Panc1 (cell line): Measurements from ENCODE around the gene DNASE1L2. TPM values are rescaled to one million over a fixed set of nuclear protein-coding genes. Genes with fewer than 3 reads are reported as not detected.

ENCODE experiments used
- ATAC-seq: fragments of 200-7000 bp; cut with Tn5 transposase; 2 replicates; pipeline ENCODE4 v1.9.1; 2020; ENCODE audit warnings: mild to moderate bottlenecking, moderate library complexity
- BruUV-seq: library from RNA; stranded (reverse); fragments of 400-500 nt; replicated peaks from 2 replicates; lab custom pipeline; 2021; lab: Mats Ljungman, UMichigan
- CTCF ChIA-PET: fragments of 300-600 bp; sonication (Branson Sonifier 250); formaldehyde crosslinking; loops from one replicate; lab custom pipeline; 2022; ENCODE audit warnings: antibody characterized with exemption; lab: Charles Lee
- POLR2A ChIA-PET: fragments of 300-600 bp; sonication (Branson Sonifier 250); formaldehyde crosslinking; loops from one replicate; lab custom pipeline; 2022; ENCODE audit warnings: antibody characterized with exemption; lab: Charles Lee
- DNase-seq: peaks from one replicate; pipeline ENCODE4 v3.0.0-alpha.2; 2010; ENCODE audit warnings: low read depth, low spot score
- H3K27ac ChIP-seq: 2 replicates; pipeline ENCODE4 v1.5.1; 2011; ENCODE audit warnings: mild to moderate bottlenecking, low read length, inconsistent platforms
- H3K27me3 ChIP-seq: fragments of 200-500 bp; sonication (Bioruptor generic); 2 replicates; pipeline ENCODE4 v1.6.0; 2014; ENCODE audit warnings: low read length, inconsistent platforms; ENCODE audit not compliant: control insufficient read depth, insufficient read depth
- H3K36me3 ChIP-seq: fragments of 200-500 bp; sonication (Bioruptor generic); 2 replicates; pipeline ENCODE4 v1.5.1; 2014; ENCODE audit warnings: inconsistent platforms, mild to moderate bottlenecking, low read length, moderate library complexity; ENCODE audit not compliant: control insufficient read depth, insufficient read depth
- H3K4me1 ChIP-seq: 2 replicates; pipeline ENCODE4 v1.5.1; 2011; ENCODE audit warnings: inconsistent platforms, mild to moderate bottlenecking, low read length, moderate library complexity; ENCODE audit not compliant: control insufficient read depth, insufficient read depth
- H3K4me3 ChIP-seq, 2 experiments: 2 replicates each; pipeline ENCODE4 v1.5.1; 2011 to 2012; ENCODE audit warnings: low read depth in 2 of 2, low read length in 2 of 2, mild to moderate bottlenecking in 2 of 2, inconsistent platforms in 1 of 2, moderate library complexity in 1 of 2
- H3K9me3 ChIP-seq: fragments of 200-500 bp; sonication (Bioruptor generic); 2 replicates; pipeline ENCODE4 v1.5.1; 2014; ENCODE audit warnings: low read depth, mild to moderate bottlenecking, inconsistent platforms, low read length, moderate library complexity; ENCODE audit not compliant: control insufficient read depth, insufficient read depth
- CTCF ChIP-seq: fragments of 450-650 bp; IDR thresholded peaks from 2 replicates; pipeline ENCODE4 v1.5.1; 2017; ENCODE audit warnings: mild to moderate bottlenecking
- POLR2AphosphoS5 ChIP-seq: IDR thresholded peaks from 2 replicates; pipeline ENCODE4 v1.6.1; 2012; ENCODE audit warnings: mild to moderate bottlenecking, low read depth, low read length, moderate library complexity
- REST ChIP-seq, 2 experiments: IDR thresholded peaks; 2 replicates each; pipeline ENCODE4 v1.6.1; 2011 to 2012; ENCODE audit warnings: low read depth in 2 of 2, control low read depth in 1 of 2, low read length in 1 of 2, mild to moderate bottlenecking in 1 of 2, moderate library complexity in 1 of 2; ENCODE audit not compliant: insufficient read depth in 1 of 2
- SIN3A ChIP-seq: IDR thresholded peaks from 2 replicates; pipeline ENCODE4 v1.6.1; 2012; ENCODE audit warnings: low read depth, mild to moderate bottlenecking, low read length, moderate library complexity, borderline replicate concordance; ENCODE audit not compliant: insufficient read depth
- TCF7L2 ChIP-seq: IDR thresholded peaks from 2 replicates; pipeline ENCODE4 v1.6.1; 2011; ENCODE audit warnings: mild to moderate bottlenecking, low read depth, low read length, inconsistent platforms
- in situ Hi-C: cut with HindIII; loops from 2 replicates; pipeline ENCODE4 v1.10.0; 2016; ENCODE audit warnings: low sequenced_read_pairs, low pct_unique_long_range_greater_than_20kb
- intact Hi-C: fragments of 100-400 bp; cut with micrococcal nuclease; formaldehyde crosslinking; loops from one replicate; pipeline ENCODE4 v1.10.0; 2022; ENCODE audit not compliant: unreplicated experiment
- total RNA-seq: library from RNA; stranded (reverse); gene quantifications from one replicate; pipeline ENCODE4 v1.2.1, GENCODE V29; 2021; ENCODE audit not compliant: unreplicated experiment

DNASE1L2 gene
- total RNA-seq, 1 experiment from 2014 or later, result 4.4 TPM

GRCh38 chr16:2187212-2187611 lies 49.0 kb upstream of the DNASE1L2 start:
- in situ Hi-C loops, result no loop called here
- Histone ChIP-seq H3K4me1 (0 out of 2 replicates have a peak, but pooled peaks cover 5% of the 10 kb centered on the region), H3K27me3 (no peaks in the 10 kb centered on the region), H3K4me3 (no peak overlapping the region), H3K9me3 (no peaks in the 10 kb centered on the region), H3K36me3 (no peaks in the 10 kb centered on the region), H3K27ac (no peak overlapping the region)
- no TSS peak for BruUV-seq
- TF ChIP-seq CTCF (no peak), TCF7L2 (no peak), REST (IDR thresholded peaks at IDR 0.05; ENCODE audit: insufficient read depth in 1 of 2, low read depth in 2 of 2, low read length in 1 of 2) (no peak), SIN3A (no peak), POLR2AphosphoS5 (no peak)
- DNase-seq (no peak), ATAC-seq (no peak)
- ChIA-PET CTCF (no interaction called here), POLR2A (interaction anchor here (0.6 kb wide), 1 partner anchor 32 kb away, joined by 6 read pairs; the partner anchor contains the start of gene TRAF7)
- intact Hi-C loops, result no loop called here

- no peak for ATAC-seq
- no peaks in the 10 kb centered on the region for H3K36me3 ChIP-seq
- TF ChIP-seq REST (IDR thresholded peaks at IDR 0.05; ENCODE audit: insufficient read depth in 1 of 2, low read depth in 2 of 2, low read length in 1 of 2) (no peak), SIN3A (no peak), POLR2AphosphoS5 (no peak), CTCF (no peak), TCF7L2 (no peak)
- no peak for DNase-seq
- in situ Hi-C loops, result no loop called here
- CTCF ChIA-PET, result no interaction called here
- H3K4me1 ChIP-seq, result 0 out of 2 replicates have a peak, but pooled peaks cover 5% of the 10 kb centered on the region
- BruUV-seq, result no TSS peak
- no peaks in the 10 kb centered on the region for H3K27me3 ChIP-seq
- H3K4me3 ChIP-seq, result no peak overlapping the region
- H3K9me3 ChIP-seq, result no peaks in the 10 kb centered on the region
- intact Hi-C loops, result no loop called here
- POLR2A ChIA-PET, result interaction anchor here (0.6 kb wide), 1 partner anchor 65 kb away, joined by 4 read pairs; no protein-coding TSS in a partner anchor
- H3K27ac ChIP-seq, result no peak overlapping the region
Measured at GRCh38 chr16:2188395-2188794, 47.8 kb upstream of the DNASE1L2 start.
